GM11168 (cell line): ENCODE results near the gene MTCL1.

Experiments used
- in situ Hi-C: fragments of 300-500 bp; cut with MboI; formaldehyde crosslinking; loops from one replicate; pipeline ENCODE4 v1.12.0; 2022; ENCODE audit warnings: low sequenced_read_pairs; ENCODE audit not compliant: unreplicated experiment

Gene MTCL1

DNA sequence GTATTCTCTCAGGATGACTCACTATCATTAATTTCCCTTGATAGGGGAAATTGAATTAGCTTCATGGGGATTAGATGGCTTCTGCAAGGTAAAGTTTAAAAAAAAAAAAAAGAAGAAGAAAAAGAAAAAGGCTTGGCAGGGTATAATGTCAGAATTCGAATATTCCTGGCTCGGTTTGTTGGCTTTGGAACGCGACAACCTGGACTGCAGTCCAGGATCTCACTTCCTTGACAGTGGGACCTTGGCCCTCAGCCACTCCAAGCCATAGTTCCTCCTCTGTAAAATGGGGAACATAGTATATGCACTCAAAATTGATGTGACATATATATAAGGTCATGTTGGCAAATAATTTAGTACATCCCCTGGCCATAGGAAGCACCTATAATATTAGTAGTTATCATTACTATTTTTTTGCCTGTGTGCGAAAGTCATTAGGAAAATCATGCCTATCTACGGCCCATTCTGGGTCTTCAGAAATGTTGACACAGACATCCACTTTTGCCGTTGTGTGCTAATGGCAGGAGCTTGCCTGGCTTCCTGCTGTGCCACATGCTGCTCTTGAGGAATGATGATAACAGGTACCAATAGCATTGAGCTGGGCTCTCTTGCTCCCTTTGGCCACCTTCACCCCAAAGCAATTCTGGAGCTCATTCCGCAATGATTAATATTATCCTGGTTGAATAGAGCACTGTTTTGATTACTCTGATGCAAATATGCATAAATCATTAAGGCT, 97.9 kb downstream of the MTCL1 start:
- in situ Hi-C loops, result no loop called here

DNA sequence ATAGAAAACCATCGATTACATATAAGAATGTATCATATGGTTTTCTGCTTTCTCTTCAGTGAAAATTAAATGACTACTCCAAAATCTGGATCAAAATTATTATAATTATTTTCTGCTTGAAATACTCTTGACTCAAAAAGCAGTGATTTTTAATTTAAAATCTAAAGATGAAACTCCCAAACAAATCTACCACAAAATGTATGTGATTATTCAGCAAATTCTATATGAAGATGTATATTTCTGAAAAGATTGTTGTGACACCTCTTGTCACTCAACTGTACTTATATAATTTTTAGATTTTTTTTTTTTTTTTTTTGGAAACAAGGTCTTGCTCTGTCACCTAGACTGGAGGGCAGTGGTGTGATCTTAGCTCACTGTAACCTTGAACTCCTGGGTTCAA, 98.6 kb downstream of the MTCL1 start:
- in situ Hi-C loops, result no loop called here

DNA sequence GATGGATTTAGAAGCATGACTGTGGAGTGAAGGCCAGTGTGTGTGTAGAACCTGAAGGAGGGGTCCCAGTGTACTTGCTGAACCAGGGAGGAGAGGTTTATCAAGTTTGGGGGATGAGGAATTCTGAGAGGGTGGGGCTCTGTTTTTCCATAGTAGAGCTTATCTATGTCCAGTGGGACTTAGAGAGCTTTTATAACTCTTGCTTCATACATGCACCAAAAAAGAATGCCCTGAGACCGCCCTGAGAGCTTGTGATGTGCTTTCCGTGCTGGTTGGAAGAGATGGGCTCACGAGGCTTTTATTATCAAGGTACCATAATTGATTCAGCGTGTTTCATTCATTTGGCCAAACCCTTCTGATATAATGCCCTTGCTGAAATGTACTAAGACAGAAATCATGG, 100.2 kb downstream of the MTCL1 start:
- in situ Hi-C loops, result no loop called here

DNA sequence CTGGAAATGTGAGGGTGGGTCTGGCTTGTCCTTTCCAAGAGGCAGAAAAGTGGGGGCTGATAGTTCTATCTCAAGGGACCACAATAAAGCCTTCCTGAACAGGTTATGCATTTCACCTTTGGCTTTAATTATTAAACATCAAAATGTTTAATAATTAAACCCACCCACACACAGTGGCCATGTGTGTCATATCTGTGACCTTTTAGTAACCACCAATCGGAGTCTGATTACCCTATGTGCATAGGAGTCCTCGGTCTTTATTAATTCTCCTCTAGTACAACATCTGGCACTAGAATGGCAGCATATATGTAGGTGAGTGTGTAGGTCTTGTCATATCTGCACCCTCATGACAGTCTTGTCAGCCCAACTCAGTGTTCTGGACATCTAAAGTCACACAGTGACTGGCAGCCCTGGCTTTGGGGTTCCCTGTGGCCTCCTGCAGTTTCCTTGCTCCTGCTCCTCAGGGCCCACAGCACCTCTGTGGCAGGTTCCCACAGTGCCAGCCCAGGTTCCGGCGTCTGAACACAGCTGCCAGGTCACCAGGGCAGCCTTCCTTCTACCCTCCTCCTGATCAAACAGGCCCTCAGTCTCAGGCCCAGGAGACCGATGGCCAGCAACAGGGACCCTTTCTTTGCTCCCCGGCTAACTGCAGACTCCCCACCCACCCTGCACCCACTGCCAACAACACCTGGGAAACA, 100.9 kb downstream of the MTCL1 start:
- in situ Hi-C loops, result no loop called here

DNA sequence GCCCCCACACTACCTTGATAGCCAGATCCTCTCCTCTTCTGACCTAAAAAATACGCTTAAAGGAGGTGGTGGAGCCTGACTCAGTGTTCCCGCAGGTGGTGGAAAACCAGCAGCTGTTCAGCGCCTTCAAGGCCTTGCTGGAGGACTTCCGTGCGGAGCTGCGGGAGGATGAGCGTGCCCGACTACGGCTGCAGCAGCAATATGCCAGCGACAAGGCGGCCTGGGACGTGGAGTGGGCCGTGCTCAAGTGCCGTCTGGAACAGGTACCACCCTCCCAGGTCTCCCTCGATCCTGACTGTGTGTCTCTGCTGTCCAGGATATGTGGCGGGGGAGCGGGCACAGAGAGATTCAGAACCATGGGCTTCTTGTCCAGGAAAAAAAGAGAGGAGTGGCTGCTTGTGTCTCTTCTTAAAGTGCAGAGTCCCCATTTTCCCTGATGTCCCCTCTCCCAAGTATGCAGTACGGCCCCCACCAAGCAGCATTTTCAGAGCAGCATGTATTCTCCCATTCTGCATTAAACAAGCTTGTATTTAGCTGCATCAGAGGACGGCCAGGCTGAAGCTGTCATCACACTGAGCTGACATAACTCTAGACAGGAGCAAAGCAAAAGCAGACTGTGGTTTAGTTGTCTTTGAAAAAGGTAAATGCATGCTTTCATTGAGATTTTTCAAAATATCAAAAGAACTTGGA, 101.6 kb downstream of the MTCL1 start:
- in situ Hi-C loops, result no loop called here

DNA sequence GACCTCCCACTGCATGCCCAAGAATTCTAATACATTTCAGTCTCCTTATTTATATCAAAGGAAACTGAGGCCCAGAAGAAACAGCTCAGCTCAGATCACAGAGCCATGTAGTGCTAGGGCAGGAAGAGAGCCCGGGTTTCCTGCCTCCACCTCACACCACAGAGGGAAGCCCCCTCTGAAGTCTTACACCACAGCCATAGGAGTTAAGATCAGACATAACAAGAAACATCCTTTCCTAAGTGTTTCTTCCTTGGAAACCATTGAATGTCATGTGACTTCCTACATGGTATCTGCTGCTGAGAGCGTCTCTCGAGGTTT, 102.1 kb downstream of the MTCL1 start:
- in situ Hi-C loops, result no loop called here

DNA sequence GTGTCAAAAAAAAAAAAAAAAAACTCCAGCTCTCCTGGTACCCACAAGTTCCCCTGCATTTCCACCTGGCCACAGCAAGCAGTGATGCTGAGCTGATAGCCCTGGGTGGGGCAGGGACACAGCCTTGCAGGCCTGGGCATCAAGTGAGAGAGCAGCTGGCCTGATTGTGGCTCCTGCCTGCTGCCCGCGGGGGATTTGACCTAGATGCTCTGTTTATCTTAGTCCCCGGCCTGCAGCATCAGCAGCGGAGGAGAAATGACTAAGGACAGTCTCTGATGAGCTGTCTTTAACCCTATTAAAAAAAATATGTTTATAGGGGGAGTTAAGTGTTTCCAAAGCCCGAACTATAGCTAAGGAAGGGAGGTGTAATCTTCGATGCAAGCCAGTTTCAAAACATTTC, 102.6 kb downstream of the MTCL1 start:
- in situ Hi-C loops, result no loop called here

DNA sequence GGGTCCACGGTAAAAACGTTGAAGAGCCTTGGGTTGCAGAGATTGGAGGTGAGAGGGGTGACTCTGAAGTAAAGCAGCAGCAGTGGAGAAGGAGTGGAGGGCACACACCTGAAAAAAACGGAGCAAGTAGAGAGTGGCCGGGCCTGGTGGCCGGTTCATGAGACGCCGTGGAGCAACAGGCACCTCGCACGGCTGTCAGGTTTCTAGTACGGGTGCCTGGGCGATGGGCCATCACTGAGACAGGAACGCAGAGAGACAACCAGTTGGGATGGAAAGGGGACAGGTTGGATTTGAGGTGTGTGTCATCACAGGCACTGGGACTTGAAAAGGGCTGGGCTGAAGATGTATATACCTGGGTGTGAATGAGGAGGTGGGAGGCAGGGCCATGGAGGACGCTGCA, 104.2 kb downstream of the MTCL1 start:
- in situ Hi-C loops, result no loop called here

DNA sequence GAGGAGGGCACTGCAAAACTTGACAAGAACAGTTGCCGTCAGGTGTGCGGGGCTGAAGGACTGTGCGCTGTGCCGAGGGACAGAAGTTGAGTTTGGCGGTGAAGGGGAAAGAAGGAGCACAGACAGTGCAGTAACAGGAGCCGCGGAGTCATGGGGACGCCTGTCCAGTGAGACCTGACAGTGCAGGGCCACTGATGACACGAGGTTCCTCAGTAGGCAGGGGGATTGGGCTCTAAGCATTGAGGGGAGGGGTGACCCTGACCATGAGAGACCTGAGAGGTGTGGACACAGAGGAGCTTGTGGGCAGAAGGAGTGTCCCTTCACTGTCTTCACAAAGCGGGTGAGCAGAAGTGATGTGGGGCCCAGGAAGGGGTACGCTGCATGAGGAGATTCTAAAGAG, 104.8 kb downstream of the MTCL1 start:
- in situ Hi-C loops, result no loop called here

DNA sequence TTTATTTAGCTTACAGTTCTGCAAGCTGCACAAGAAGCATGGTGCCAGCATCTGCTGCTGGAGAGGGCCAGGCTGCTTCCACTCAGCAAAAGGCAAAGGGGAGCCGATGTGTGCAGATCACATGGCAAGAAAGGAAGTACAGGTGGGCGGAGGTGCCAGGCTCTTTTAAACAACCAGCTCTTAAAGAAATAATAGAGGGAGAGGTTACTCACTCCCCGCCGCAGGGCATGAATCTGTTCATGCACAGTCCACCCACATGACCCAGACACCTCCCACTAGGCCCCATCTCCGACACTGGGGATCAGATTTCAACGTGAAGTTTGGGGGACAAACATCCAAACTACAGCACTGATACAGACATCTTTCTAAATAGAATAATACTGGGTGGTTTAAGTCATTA, 105.8 kb downstream of the MTCL1 start:
- in situ Hi-C loops, result no loop called here

DNA sequence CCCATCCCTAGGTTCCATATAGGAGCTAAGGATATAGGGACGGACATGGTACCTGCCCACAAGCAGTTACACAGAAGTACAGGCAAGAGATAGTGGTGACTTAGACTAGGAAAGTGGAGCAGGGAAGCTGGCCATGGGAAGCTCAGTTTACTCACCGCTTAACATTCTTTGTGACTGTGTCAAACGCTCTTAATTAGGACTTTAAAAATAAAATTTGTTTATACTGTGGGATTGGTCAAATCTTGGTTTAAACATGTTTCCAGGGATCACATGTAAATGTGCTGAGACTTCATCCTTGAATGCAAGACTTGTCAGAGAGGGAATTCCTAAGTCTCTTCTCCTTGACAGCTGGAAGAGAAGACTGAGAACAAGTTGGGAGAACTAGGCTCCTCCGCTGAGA, 107.3 kb downstream of the MTCL1 start:
- in situ Hi-C loops, result no loop called here

DNA sequence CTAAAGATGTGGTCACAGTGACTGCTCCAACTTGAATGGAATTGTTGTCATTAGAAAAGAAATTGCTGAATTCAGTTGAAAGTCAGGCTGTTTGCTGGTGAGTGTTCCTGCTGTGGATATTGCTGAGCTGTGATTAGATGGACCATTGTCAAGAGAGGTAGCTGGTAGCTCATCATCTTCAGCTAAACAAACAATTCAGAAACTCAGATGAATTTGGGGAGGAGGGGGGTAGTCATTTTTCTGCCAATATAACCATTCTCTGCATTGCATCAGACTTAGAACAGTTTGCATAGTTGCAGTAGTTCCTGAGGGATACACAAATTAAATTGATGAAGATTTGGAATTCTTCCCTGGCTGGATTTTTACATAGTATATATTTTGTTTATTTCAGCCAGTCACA, 108.3 kb downstream of the MTCL1 start:
- in situ Hi-C loops, result no loop called here

DNA sequence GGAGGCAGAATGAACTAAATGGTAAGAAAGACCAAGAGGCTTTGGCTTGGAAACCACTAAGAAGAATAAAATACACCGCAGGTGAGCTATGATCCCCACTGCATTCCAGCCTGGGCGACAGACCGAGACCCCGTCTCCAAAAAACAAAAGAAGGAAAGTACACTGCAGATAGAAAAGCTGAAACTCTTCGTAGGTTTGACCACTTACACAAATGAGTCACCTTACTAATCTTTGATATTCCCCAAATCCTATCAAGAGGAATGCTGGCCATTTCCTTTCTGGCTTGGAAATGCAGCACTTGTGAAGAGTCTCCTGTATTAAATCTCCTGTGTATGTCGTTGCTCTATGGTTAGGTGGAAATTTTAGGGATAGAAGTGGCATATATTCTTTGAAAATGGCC, 108.8 kb downstream of the MTCL1 start:
- in situ Hi-C loops, result no loop called here

DNA sequence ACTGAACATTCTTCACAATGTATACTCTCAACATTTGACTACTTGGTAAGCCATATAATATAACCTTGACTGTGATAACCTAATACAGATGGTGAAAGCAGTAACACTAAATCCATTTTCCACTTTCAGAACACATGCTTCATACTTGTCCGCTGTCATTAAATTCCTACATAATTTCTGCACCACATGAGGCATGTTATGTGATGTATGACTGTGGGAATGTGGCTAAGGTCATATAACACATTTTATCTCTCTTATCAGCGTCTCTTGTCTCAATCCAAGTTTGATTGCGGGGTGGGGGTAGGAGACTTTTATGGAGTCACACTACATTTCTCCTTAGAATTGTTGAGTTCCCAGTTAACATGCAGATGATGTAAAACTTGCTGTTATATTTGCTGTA, 110.9 kb downstream of the MTCL1 start:
- in situ Hi-C loops, result no loop called here

DNA sequence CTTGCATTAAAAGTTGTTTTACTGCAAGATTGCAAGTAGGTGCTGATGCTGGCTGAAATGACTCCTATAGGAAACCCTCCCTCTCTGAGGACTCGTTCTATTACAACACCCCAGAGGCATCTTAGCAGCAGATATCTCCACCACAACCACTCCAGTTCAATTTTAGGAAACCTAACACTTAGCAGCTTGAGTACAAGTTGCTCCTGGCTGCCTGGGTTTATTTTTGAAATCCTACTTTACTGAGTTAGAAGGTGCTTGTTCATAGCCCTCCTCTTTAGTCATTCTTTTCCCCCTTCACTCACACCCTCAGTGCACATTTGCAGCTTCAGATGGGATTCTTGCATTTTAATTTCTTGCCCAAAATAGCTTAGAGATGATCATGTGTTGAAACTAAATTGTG, 111.5 kb downstream of the MTCL1 start:
- in situ Hi-C loops, result no loop called here

DNA sequence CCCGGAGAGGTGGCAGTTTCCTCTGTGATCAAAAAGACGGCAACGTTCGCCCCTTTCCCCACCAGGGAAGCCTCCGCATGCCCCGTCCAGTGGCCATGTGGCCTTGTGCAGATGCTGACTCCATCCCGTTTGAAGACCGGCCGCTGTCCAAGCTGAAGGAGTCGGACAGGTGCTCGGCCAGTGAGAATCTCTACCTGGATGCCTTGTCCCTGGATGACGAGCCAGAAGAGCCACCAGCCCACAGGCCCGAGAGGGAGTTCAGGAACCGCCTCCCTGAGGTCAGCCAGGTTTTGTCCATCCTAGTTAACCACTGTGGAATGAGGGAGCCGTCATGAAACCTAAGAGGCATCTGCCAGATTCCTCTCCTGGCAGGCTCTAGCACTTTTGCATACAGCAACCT, 113.6 kb downstream of the MTCL1 start:
- in situ Hi-C loops, result no loop called here

DNA sequence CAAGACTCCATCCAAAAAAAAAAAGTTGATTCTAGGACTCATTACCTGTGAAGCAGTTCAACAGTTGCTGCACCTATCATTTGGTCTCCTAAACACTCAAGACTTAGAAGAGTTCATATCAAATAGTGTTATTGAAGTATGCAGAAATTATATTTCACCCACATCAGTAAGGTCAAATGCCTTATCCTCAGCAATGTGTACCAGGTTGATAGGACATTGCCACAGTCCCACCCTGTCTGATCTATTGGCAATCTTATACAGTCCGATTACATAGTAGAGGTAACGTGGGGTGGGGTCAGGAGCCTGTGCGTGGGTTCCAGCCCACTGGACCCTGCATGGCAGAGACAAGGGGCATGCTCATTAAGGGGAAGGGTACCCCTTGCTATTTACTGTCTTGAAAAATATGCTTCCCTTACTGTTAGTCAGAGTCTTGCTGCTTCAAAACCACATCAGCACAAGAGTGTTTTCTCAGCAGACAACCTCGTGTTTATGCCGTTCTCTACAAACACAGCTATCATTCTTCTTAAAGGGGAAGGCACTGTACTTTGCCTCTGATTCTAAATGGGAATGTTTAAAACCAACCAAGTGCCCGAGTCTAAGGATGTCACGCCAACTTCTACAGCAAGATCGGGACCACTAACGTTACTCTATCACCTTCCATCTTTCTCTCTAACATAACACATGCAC, 115.2 kb downstream of the MTCL1 start:
- in situ Hi-C loops, result no loop called here

DNA sequence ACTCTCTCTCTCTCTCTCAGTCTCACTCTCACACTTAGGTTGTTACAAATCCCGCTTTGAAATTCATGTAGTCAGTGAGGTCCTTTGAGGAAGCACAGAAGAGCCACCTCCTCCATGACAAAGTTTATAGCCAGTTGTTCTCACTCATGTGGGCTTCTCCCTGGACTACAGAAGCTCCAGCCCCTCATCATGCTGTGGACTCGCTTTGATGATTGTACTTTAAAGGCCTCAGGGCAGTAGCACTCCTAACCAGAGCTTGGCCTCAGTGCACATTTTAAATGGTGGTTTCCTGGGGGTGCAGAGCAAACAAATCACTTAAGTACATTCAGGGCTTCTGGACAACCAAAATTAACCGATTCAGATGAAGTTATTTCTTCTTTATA, 115.7 kb downstream of the MTCL1 start:
- in situ Hi-C loops, result no loop called here

DNA sequence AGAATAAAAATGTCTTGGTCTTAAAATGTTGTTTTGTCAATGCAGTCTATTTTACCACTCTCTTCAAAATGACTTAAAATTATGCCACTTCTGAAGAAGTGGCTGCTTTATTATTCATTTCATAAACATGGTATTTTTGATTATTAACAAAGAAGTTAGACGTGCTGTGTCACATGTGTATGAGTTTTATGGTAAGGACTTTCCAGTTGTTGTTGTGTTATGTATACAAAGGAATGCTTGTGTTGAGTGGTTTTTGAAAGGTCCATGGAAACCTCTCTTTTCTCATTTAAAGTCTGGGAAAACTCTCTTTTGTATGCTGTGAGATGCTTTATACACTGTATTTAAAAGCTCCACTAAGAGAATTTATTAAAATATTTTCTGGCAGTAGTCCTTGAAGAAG, 116.2 kb downstream of the MTCL1 start:
- in situ Hi-C loops, result no loop called here

DNA sequence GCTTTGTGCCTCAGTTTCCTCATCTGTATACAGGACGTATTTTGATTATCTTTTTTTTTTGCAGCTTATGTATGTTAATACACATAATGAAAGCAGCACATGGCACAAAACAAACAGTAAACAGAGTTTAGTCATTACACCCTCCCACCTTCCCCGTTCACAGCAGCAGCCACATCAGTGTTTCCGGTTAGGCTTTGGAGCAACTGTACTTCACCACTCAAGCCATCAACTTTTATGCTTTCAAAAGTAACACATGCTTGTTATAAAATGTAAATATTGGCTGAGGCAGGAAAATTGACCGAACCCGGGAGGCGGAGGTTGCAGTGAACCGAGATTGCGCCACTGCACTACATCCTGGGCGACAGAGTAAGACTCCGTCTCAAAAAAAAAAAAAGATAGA, 117.3 kb downstream of the MTCL1 start:
- in situ Hi-C loops, result no loop called here

DNA sequence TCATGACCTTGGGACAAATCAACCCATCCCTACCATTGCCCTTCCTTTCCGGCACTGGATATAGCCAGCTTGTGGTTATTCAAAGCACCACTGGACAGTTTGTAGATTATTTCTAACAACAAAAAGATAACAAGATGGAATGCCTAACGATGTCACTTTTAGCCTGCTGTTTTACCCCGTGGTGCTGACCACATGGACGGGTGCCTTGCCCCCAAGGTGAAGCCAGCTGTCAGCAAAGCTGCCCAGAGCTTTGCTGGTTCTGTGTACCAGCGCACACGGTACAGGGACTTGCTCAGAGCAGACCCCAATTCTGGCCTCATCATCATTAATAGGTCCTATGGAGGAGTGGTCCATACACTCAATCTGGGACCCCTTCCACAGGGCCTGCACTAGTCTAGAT, 118.2 kb downstream of the MTCL1 start:
- in situ Hi-C loops, result no loop called here
